Activated naive CD8-positive, alpha-beta T cell treated with anti-CD3 and anti-CD28 coated beads, Interleukin-2, amount 50 U/mL, for 24 hours (primary cell): ENCODE measurements around the gene CTSD.
"Not testable (repeated sequence)": the region's sequence is repeated elsewhere in the genome, so short reads cannot be mapped to it uniquely, and the experiment has no call there.

Experiments
- ATAC-seq: fragments of 150-1000 bp; cut with Tn5 transposase; one replicate; pipeline ENCODE4 v1.10.0; 2021
- DNase-seq: peaks from one replicate; pipeline ENCODE4 v3.0.0; 2021
- H3K27ac Mint-ChIP-seq: one replicate; pipeline ENCODE4 v1.8.0; 2021; ENCODE audit warnings: mild to moderate bottlenecking, mixed read lengths
- H3K27me3 Mint-ChIP-seq: one replicate; pipeline ENCODE4 v1.8.0; 2021; ENCODE audit warnings: mixed read lengths
- H3K36me3 Mint-ChIP-seq: one replicate; pipeline ENCODE4 v1.8.0; 2021; ENCODE audit warnings: low read depth, mixed read lengths
- H3K4me1 Mint-ChIP-seq: one replicate; pipeline ENCODE4 v1.8.0; 2021; ENCODE audit warnings: mixed read lengths
- H3K4me3 Mint-ChIP-seq: one replicate; pipeline ENCODE4 v1.8.0; 2021; ENCODE audit warnings: mild to moderate bottlenecking, moderate library complexity, mixed read lengths
- H3K9me3 Mint-ChIP-seq: one replicate; pipeline ENCODE4 v1.8.0; 2021; ENCODE audit warnings: mixed read lengths

The CTSD gene

DNA sequence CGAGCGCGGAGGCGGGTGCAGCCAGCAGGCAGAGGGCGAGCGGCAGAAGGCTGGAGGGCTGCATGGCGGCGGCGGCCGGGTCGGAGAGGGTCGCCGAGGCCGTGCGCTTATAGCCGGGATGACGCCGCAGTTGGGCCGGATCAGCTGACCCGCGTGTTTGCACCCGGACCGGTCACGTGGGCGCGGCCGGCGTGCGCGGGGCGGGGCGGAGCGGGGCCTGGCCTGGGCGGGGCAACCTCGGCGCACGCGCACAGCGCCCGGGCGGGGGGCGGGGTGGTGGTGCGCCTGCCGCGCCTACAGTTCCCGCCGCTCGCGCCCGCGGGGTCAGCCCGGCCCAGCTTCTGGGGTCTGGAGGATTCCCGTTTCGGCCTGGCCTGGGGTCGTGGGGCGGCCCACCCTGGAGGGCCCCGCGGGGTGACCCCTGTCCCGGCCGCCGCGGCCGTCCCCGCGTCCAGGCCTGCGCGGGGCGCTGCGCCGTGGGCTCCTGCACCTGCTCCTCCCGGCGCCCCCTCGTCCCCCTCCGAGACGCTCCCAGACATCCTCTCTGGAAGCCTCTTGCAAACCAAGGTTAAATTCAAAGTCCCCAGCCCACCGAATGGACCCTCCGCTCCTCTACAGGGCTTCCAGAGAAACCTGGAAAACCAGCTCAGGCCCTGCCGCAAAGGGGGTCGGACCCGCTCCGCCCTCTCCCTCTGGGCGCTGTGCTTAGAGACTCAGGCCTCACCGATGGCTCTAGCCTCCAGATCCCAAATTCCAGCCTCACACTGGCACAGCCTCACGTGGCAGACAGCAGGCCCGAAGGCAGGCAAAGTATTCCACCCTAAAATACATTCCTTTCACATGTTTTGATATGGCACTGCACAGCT, at the start of gene CTSD:
CTSD (minus strand) TSS at position 132 of the 866 bp plus-strand sequence; CDS start at position 64, 68 bp downstream.
- peak within 1 kb of the TSS; percentile 88 for H3K27ac Mint-ChIP-seq
- peak within 1 kb of the TSS; percentile 85 for H3K4me3 Mint-ChIP-seq
- DNase-seq (peak; percentile 93), ATAC-seq (peak; percentile 70)
- no peaks in the 10 kb centered on the region for H3K9me3 Mint-ChIP-seq
- no peaks in the 10 kb centered on the region for H3K36me3 Mint-ChIP-seq
- peaks cover 25% of the 10 kb centered on the region for H3K4me1 Mint-ChIP-seq
- no peaks in the 10 kb centered on the region for H3K27me3 Mint-ChIP-seq

- H3K27me3 Mint-ChIP-seq, DNase-seq, H3K4me1 Mint-ChIP-seq, H3K9me3 Mint-ChIP-seq, H3K4me3 Mint-ChIP-seq, H3K36me3 Mint-ChIP-seq, ATAC-seq, H3K27ac Mint-ChIP-seq: not testable (repeated sequence)
Measured at GRCh38 chr11:1813356-1813755, 49.6 kb upstream of the CTSD start.

DNA sequence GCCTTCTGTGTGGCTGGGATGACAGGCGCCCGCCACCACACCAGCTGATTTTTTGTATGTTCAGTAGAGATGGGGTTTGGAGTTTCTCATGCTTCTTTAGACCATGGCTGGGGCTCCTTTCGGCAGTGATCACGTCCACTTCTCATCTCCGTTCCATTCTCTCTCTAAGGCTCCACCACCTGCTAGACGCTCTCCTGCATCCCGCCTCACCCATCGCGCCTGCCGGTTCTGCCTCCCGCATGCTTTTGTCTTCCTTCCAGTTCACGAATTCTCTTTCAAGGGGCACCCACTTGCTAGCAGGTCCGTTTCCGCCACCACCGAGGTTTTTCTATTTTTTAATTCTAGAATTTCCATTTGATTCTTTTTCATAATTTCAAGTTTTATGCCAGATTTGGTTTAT, 49.1 kb upstream of the CTSD start:
- no peaks in the 10 kb centered on the region for H3K9me3 Mint-ChIP-seq
- ATAC-seq (no peak), DNase-seq (no peak)
- H3K4me3 Mint-ChIP-seq: no peak overlapping the region
- H3K36me3 Mint-ChIP-seq: no peaks in the 10 kb centered on the region
- H3K4me1 Mint-ChIP-seq: no peaks in the 10 kb centered on the region
- no peak overlapping the region for H3K27ac Mint-ChIP-seq
- H3K27me3 Mint-ChIP-seq: peaks cover 8% of the 10 kb centered on the region

DNA sequence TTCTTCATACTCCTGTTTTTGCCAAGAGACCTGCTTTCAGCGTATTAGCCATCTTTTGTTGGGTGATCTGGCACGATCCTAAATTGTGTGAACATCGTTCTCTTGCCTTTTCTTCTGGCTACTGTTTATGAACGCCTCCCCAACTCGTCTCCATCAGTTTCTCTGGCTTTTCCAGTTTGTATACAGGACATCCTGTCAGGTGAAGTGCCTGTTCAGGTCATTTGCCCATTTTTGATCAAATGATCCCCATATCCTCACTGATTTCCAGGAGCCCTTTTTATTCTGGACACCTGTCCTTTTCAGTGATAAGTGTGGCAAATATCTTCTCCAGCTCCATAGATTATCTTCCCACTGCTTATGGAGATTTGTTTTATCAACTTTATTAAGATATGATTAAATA, 48.5 kb upstream of the CTSD start:
- DNase-seq (no peak), ATAC-seq (no peak)
- Mint-ChIP-seq H3K4me1 (no peaks in the 10 kb centered on the region), H3K9me3 (no peaks in the 10 kb centered on the region), H3K36me3 (no peaks in the 10 kb centered on the region), H3K27ac (no peak overlapping the region), H3K4me3 (no peak overlapping the region), H3K27me3 (peaks cover 8% of the 10 kb centered on the region)

GRCh38 chr11:1810761-1811160, 47.0 kb upstream of the CTSD start:
- Mint-ChIP-seq H3K4me3 (no peak overlapping the region), H3K9me3 (no peaks in the 10 kb centered on the region), H3K36me3 (no peaks in the 10 kb centered on the region), H3K27ac (peak overlapping the region; percentile 42), H3K27me3 (peaks cover 8% of the 10 kb centered on the region), H3K4me1 (no peaks in the 10 kb centered on the region)
- ATAC-seq: no peak
- no peak for DNase-seq

GRCh38 chr11:1807264-1807995, 43.7 kb upstream of the CTSD start:
- H3K36me3 Mint-ChIP-seq: no peaks in the 10 kb centered on the region
- no peak overlapping the region for H3K27ac Mint-ChIP-seq
- H3K4me1 Mint-ChIP-seq: no peaks in the 10 kb centered on the region
- DNase-seq: no peak
- peaks cover 8% of the 10 kb centered on the region for H3K27me3 Mint-ChIP-seq
- H3K9me3 Mint-ChIP-seq: no peaks in the 10 kb centered on the region
- H3K4me3 Mint-ChIP-seq: no peak overlapping the region
- ATAC-seq: no peak

DNA sequence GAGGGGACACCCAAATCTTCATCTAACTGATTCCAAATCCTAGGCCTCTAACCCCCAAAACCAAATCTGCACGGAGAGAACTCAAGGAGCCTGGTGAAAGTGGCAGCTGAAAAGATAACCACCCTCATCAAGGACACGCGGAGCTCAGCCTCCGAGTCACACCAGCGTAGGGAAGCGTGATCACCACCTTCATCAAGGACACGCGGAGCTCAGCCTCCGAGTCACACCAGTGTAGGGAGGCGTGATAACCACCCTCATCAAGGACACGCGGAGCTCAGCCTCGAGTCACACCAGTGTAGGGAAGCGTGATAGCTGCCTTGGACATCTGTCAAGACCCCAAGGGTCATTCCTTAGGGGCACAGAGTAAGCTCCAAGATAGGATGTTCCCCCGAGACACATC, 41.8 kb upstream of the CTSD start:
- H3K27me3 Mint-ChIP-seq: peaks cover 3% of the 10 kb centered on the region
- ATAC-seq (no peak), DNase-seq (no peak)
- no peak overlapping the region for H3K27ac Mint-ChIP-seq
- no peaks in the 10 kb centered on the region for H3K9me3 Mint-ChIP-seq
- H3K4me1 Mint-ChIP-seq: no peaks in the 10 kb centered on the region
- H3K36me3 Mint-ChIP-seq: no peaks in the 10 kb centered on the region
- no peak overlapping the region for H3K4me3 Mint-ChIP-seq

DNA sequence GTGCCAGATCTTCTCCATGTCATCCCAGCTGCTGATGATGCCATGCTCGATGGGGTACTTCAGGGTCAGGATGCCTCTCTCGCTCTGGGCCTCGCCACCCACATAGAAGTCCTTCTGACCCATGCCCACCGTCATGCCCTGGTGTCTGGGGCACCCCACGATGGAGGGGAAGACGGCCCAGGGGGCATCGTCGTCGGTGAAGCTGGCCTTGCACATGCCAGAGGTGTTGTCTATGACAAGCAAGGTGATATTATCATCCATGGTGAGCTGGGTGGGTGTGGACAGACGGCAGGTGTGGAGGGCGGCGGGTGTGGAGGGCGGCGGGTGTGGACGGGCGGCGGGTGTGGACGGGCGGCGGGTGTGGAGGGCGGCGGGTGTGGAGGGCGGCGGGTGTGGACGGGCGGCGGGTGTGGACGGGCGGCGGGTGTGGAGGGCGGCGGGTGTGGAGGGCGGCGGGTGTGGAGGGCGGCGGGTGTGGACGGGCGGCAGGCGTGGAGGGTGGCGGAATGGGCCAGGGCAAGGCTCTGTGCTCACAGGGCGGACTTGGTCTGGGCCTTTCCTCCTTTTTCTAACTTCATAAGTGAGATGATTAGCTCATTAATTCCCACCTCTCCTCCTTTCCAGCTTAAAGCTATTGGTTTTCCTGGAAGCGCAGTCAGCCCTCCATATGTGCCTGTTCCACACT, 40.2 kb upstream of the CTSD start:
- not testable (repeated sequence) for H3K27me3 Mint-ChIP-seq, H3K27ac Mint-ChIP-seq, H3K4me1 Mint-ChIP-seq, DNase-seq, H3K4me3 Mint-ChIP-seq, H3K36me3 Mint-ChIP-seq, H3K9me3 Mint-ChIP-seq, ATAC-seq

GRCh38 chr11:1803246-1803645, 39.5 kb upstream of the CTSD start:
- H3K4me1 Mint-ChIP-seq: no peaks in the 10 kb centered on the region
- H3K27ac Mint-ChIP-seq: no peak overlapping the region
- no peaks in the 10 kb centered on the region for H3K36me3 Mint-ChIP-seq
- no peak overlapping the region for H3K4me3 Mint-ChIP-seq
- ATAC-seq: no peak
- H3K9me3 Mint-ChIP-seq: no peaks in the 10 kb centered on the region
- no peak for DNase-seq
- H3K27me3 Mint-ChIP-seq: peaks cover 3% of the 10 kb centered on the region

DNA sequence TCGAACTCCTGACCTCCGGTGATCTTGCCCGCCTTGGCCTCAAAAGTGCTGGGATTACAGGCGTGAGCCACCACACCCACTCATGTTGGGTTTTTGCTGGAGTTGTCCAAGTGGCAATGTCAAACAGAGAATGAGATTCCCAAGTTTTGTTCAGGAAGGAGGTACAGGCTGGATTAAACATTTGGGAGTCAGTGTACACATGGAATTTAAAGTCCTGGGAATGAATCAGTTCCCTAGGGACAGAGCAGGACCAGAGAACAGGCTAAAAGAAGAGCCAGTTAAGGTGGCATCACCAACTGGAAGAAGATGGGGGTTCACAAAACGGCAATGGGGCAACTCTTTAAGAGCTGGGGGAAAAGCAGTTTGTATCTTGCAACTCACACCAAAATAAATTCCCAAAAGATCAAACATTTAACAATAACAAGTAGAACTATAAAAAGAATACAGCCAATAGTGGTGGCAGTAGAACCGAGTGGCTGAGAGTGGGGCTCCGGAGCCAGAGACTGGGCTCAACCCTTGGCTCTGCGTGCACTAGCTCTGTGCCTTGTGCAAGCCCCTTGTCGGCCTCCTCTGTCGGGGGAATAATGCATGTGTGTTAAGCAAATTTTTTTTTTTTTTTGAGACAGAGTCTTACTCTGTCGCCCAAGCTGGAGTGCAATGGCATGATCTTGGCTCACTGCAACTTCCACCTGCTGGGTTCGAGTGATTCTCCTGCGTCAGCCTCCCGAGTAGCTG, 33.8 kb upstream of the CTSD start:
- Mint-ChIP-seq H3K27me3 (peaks cover 7% of the 10 kb centered on the region), H3K4me1 (peaks cover 5% of the 10 kb centered on the region), H3K4me3 (no peak overlapping the region), H3K9me3 (no peaks in the 10 kb centered on the region), H3K36me3 (no peaks in the 10 kb centered on the region), H3K27ac (no peak overlapping the region)
- ATAC-seq: no peak
- DNase-seq: no peak

DNA sequence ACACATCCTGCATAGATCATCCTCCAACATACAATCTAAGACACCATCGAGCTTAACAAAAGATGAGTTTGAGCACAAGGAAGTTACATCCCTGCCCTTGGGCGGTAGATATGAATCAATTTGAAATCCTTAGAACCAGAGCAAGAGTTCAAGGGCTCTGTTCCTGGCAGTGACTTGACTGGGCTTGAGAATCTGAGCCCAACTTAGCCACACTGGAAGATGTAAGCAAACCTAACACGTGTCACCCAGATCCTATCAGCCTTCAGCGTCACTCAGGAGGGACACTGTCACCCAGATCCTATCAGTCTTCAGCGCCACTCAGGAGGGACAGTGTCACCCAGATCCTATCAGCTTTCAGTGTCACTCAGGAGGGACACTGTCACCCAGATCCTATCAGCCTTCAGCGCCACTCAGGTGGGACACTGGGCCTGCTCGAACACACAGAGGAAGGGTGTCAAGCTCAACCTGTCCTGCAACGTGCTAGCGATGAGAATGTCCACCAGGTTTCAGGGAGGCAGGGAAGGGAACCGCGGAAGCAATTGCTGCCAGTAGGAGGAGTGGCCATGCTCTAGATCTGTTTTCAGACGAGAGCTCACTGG, 32.8 kb upstream of the CTSD start:
- H3K27ac Mint-ChIP-seq: no peak overlapping the region
- H3K36me3 Mint-ChIP-seq: no peaks in the 10 kb centered on the region
- ATAC-seq: no peak

DNA sequence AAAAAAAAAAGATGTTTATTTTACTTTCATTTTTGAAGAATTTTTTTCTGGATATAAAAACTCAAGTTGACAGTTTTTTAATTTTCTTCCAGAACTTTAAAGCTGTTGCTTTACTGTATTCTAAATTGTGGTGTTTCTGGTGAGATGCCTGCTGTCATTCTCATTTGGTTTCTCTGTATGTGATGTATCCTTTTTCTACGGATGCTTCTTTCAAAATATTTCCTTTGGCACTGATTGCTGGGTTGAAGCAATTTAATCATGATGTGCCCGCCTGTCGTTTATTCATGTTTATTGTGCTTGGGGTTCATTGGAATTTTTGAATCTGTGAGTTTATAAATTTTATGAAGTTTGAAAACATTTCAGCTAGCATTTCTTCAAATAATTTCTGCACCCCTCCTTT, 29.4 kb upstream of the CTSD start:
- H3K9me3 Mint-ChIP-seq: no peaks in the 10 kb centered on the region
- H3K4me1 Mint-ChIP-seq: peaks cover 7% of the 10 kb centered on the region
- H3K27me3 Mint-ChIP-seq: peaks cover 9% of the 10 kb centered on the region
- H3K4me3 Mint-ChIP-seq: no peak overlapping the region
- DNase-seq (no peak), ATAC-seq (no peak)
- no peak overlapping the region for H3K27ac Mint-ChIP-seq
- H3K36me3 Mint-ChIP-seq: no peaks in the 10 kb centered on the region

More for the DNA sequence above, 32.8 kb upstream of the CTSD start:
- DNase-seq: no peak
- Mint-ChIP-seq H3K27me3 (peaks cover 7% of the 10 kb centered on the region), H3K9me3 (no peaks in the 10 kb centered on the region), H3K4me3 (no peak overlapping the region), H3K4me1 (peaks cover 7% of the 10 kb centered on the region)

GRCh38 chr11:1792461-1792860, 28.7 kb upstream of the CTSD start:
- DNase-seq (no peak), ATAC-seq (no peak)
- Mint-ChIP-seq H3K36me3 (no peaks in the 10 kb centered on the region), H3K27ac (peak overlapping the region; percentile 69), H3K4me1 (peaks cover 7% of the 10 kb centered on the region), H3K9me3 (no peaks in the 10 kb centered on the region), H3K4me3 (peak overlapping the region; percentile 67), H3K27me3 (peaks cover 6% of the 10 kb centered on the region)

GRCh38 chr11:1791912-1792311, 28.2 kb upstream of the CTSD start:
- Mint-ChIP-seq H3K4me3 (no peak overlapping the region), H3K4me1 (peaks cover 7% of the 10 kb centered on the region), H3K27me3 (peaks cover 6% of the 10 kb centered on the region), H3K9me3 (no peaks in the 10 kb centered on the region), H3K27ac (no peak overlapping the region), H3K36me3 (no peaks in the 10 kb centered on the region)
- ATAC-seq (no peak), DNase-seq (no peak)
